ENCODE measurements around the gene ATXN1L.

DNA sequence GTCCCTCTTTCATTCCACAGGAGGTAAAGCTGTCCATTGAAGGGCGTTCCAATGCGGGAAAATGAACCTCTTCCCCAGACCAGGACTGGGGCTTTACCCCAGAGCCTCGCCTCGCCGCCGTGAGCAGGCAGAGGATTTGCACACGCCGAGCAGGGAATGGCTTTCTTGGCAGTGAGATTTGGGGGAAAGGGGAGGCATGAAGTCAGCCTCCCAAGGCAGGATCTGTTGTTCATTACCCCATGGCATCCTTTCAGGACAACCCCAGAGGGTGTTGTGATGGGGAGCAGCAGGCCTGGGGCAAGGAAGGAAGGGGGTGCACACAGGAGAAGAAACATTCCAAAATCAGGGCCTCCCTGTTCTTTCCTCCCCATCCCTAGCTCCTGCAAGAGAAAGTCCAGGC, 6.0 kb downstream of the ATXN1L start:
- no peak for TF ChIP-seq CTCF (IDR thresholded peaks at IDR 0.05)
- TF ChIP-seq EP300 (IDR thresholded peaks at IDR 0.05): no peak
- TF ChIP-seq POLR2A (IDR thresholded peaks at IDR 0.05): no peak
